Suppressor macrophage treated with lipopolysaccharide for 1 hour (primary cell): Measurements from ENCODE around the gene CAMK1D.
A peak's percentile ranks its signal among the peaks of the same experiment; 100 is the strongest.

ENCODE experiments used
- DNase-seq, 3 donors: peaks; one replicate each; pipeline ENCODE4 v3.0.0-alpha.2; 2020 to 2022

CAMK1D gene

DNA sequence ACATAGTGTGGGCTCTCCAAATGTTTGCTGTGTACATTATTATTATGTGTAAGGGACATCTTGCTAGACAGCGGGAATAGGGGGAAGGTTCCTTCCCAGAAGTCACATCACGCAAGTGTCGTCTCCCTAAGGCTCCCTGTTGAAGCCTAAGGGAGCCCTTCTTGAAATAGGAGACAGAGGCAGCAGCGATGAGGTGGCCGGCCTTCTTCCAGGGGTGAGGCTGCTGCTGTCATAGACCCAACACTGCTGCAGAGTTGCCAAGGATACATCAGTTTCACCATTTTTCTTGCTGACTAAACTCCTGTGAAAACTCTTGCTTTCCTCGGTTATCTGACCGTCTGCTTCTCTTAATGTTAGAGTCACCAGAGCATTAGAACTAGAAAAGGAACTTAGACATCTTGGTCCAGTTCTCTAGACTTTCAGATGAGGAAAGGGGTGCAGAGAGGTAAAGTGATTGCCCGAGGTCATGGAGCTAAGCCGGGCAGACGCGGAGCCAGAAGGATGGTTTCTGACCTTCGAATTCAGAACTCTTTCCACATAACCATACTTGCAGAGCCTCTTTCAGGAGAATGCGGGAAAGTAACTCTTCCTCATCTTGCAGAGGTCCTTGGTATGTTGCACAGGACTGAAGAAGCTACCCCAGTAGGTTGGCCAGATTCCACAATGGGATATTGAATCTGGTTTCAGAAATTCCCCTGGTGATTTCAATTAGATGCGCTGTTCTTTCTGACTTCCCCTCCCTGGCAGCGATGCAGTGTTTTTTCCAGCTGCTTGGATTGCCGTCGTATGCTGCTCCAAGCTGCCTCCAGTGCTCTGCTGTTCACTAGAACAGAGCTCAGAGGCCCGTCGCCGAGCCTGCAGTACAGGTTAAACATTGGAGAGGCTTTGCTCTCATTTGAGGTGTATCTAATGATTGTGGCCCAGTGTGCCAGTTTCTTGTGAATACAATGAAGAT lies 217.1 kb downstream of the CAMK1D start:
- no peak for DNase-seq

DNA sequence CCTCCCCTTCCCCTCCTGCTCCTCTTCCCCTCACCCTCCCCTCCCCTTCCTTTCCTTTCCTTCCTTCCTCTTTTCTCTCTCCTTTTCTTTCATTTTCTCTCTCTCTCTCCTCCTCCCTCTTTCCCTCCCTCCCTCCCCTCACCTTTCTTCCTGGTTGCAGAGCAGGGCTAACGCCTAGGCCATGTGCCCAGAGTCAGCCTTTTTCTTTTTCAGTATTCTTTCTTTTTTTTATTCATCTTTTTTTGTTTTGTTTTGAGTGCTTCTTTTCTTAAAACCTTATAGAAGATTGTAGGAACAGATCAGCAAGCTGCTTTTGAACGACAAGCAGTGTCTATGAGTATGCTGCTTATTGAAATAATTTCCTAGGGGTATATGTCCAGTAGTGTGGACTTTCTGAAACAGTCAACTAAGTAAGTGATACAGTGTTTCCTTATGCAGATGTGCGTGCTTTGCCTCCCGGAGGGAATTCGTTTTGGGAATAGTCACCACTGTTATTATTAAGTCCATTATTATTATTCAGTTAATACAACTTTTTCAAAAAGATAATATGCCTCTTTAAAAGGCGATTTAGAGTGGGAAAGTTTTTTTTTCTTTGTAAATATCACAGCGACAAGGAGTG lies 219.2 kb downstream of the CAMK1D start:
- DNase-seq: no peak

- no peak for DNase-seq
Observed at GRCh38 chr10:12572281-12572680, 222.9 kb downstream of the CAMK1D start.

GRCh38 chr10:12577610-12578009 lies 228.3 kb downstream of the CAMK1D start:
- no peak for DNase-seq

DNA sequence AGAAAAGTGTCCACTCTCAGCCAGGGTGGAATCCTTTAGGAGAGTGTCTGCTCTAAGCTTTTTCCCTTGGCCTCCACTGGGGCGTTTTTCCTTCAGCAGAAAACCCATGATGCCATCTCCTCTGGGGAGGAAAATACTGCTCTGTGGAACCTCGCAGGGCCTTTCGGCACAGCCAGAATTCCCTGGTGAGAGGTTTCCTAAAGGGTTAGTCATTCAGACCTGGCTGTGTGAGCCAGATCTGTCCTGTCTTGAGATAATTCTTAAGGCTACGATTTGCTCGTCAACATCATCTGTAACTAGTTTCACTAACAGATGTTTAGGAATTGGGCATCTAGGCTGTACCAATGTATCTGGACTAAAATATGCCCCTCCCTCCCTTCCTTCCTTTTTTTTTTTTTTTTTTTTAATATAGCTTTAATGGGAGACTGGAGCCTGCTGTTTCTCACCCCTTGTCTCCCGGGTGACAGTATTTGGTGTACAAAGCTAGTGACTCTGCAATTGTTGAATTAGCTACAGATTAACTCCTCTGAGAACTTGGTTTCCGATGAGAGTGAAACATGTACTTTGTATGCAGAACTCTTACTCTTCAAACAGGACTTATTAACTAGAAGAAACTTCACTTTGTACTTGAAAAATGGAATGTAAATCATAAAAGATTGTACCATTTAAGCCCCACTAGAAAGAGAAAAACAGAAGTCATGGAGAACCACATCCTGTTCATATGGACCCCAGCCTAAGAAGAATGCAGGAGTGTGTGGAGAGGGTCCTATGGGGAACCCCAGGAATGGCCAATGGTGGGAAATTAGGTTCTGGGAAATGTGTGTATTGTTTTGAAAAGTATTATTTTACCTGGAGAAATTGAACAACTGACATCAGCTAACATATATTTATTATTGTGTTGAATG lies 230.9 kb downstream of the CAMK1D start:
- DNase-seq: no peak

DNA sequence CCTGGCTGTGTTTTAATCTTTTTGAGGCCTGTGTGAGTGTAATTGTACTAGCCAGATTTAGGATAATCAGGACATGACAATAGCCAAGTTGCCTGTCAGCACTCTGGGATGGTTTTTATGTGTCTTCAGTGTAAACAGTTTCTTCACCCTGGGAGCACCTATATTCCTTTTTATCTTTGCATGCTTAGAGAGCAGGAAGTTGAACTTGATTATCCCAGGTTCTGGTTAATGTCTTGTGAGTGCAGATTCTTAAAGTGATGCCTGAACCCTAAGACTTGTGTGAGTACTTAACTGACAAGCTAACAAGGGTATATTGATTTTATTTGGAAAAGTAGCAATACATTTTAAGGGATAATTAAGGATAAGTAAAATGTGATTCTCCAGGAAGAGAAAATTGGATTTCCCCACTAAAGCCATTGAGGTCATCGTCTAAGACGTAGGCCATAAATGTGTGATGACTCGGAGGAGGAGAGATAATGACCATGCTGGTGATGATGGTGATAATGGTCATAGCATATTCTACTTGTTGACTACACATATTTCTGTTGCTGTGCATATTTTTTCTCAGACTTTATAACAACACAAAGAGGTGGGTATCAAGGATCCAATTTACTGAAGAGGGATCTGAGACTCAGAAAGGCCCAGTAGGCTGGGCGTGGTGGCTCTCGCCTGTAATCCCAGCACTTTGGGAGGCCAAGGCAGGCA lies 234.7 kb downstream of the CAMK1D start:
- DNase-seq: peak in 1 of 3 donors; percentile 23

DNA sequence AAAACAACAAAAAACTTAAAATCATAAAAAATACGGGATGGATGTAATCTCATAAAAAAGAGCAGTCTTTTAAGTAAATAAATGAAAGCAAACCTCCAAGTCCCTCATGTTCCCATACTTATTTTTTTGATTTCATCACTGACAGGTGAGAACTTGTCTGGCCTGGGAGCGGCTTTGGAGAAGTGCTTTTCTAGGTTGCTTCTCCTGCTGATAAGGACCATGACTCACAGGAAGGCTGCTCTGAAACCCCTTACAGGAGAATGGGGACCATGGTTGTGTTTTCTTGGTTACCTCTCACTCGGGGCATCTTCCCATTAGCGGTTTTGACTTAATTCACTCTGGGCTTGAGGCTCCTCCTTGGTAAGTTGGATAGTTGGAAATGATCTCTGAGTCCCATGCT lies 237.4 kb downstream of the CAMK1D start:
- DNase-seq: no peak

DNA sequence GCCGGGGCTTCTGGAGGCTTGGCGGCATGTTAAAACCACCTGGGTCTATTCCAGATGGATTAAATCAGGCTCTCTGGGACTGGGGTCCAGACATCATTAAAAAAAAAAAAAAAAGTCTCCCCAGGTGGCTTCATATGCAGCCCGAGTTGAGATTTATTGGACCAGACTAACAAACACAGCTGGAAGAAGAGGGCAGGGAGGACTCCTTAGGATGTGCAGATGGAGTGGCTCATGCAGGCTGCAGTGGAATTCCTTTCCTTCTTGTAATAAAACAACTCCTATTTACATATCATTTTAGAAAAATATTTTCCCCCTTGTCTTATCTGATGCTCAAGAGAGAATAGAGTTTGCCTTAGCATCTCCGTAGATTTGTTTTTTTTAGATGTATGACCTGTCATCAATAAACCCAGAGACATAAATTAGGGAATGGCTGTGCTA lies 238.1 kb downstream of the CAMK1D start:
- DNase-seq: no peak

GRCh38 chr10:12588091-12588860 lies 238.9 kb downstream of the CAMK1D start:
- DNase-seq: peak in 1 of 3 donors; percentile 28

DNA sequence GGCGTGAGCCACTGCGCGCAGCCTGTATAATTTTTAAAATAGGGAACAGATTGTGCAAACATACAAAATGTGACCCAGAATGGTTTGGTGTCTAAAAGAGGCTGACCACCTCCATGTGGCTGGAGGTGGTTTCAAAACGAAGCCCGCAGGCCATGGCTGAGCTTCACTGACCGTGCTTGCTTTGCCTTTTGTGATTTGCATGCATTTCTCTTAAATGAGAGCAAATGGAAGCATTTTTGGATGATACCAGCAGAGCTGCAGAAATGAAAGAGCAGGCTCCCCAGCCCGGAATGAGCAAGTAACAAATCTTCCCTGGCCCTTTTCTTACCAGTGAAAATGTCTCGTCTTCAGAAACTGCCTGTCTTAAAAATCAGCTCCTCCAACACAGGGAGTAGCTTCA lies 239.9 kb downstream of the CAMK1D start:
- no peak for DNase-seq

DNA sequence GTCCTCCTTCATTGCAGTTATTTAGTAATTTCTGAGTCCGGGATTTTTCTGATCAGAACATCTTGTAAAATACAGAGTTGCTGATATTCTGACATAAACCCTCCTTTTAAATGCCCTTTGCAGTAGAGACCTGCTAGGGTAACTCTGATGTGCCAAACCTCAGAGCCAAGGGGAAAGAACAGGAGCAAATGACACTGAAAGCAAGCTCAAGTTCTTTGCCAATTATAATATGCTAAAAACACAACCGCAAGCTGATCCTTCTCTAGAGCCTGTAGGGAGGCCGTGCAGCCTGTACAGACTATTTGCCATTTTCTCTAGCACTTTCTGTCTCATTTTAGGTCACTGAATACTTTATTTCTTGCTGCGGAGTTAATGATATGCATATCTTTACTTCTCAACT lies 240.4 kb downstream of the CAMK1D start:
- no peak for DNase-seq

DNA sequence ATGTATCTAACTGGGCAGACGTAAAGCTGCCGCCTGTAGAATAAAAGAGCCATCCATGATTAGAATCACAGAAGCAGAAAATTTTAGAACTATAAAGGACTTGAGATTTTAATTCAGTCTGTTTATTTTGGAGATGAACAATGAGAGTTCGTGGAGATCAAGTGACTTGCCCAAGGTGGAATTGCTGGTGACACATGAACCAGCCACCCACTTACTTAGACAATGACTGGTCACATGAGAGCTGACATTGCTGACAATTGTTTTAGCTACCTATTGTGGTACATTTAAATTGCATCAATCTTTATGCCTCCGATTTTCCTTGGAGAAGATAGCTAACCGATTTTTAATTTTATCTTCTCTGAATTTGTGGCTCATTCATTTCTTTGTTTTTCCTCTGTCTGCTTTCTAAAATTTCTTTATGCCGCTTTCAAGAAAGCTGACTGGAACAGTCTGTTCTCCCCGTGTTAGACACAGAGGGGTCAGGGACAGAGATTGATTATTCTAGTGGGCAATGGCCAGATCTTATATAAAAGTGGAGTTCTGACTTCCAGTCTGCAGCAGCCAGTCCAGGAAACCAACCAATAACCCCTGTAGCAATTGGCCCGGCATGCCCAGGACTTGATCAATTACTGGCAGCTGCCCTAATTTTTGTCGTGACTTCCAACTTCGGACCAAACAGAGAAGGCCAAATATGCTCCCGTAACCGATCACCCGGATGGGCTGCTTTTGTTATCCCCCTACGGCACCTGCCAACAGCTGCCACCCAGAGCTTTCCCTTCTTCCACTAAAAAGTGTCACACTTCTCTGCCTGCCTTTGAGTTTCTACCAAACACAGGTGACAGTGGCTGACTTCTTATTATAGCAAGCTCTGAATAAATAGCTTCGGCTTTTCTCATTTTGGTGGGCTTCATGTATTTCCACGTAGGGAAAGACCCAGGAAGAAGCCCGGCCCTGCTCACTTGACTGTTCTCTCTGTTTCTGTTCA lies 241.6 kb downstream of the CAMK1D start:
- DNase-seq: no peak

GRCh38 chr10:12592967-12593366 lies 243.6 kb downstream of the CAMK1D start:
- DNase-seq: no peak

DNA sequence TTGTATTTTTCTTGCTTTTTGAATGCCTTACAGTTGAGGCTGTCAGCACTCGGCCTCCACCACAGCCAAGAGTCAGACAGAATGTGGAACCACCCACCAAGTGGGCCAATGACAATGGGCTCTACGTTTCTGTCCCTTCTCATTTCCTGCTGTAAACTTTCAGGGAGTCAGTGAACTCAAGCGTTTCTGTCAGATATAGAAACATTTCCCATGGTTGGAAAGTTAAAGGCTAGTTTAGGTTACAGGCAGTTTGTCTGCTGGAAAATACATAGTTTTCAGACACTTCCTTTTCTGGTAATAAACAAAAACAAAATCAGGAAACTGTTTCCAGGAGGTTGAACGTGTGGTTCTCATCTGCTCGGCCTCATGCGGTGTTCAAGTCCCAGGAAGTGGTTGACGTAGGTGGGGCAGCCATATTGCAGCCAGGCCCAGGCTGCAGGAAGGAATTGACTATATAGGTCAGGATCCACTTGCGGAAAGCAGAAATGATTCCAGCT lies 245.1 kb downstream of the CAMK1D start:
- DNase-seq: peak in 2 of 3 donors; percentile 17 to 32

DNA sequence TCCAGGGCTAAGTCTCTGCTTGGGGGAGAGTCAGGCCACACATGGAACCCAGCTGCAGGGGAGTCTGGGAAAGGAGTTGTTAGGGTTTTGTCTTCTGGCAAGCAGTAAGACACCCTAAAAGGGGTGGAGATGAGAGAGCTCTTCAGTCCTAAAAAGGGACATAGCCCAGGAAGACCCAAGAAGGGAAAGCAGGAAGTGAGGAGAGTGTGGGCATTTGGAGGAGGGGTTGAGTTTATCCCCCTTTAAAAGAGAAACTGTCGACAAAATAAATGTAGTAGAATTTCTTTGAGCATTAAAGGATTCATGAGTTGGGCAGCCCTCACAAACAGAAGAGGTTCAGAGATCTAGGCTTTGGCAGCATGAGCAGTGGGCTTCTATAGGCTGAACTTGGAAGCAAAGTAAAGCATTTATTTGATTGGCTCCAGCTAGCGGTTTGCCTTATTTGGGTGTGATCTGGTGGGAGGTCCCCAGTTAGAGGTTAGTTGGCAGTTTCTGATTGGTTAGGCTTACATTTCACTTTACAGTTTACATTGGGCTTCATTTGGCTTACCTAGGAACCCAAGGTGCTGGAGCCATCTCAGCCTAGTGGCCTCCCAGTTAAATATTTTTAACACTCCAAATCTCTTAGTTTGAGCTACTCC lies 246.7 kb downstream of the CAMK1D start:
- peak in 2 of 3 donors; percentile 45 for DNase-seq

GRCh38 chr10:12597176-12597575 lies 247.8 kb downstream of the CAMK1D start:
- no peak for DNase-seq

DNA sequence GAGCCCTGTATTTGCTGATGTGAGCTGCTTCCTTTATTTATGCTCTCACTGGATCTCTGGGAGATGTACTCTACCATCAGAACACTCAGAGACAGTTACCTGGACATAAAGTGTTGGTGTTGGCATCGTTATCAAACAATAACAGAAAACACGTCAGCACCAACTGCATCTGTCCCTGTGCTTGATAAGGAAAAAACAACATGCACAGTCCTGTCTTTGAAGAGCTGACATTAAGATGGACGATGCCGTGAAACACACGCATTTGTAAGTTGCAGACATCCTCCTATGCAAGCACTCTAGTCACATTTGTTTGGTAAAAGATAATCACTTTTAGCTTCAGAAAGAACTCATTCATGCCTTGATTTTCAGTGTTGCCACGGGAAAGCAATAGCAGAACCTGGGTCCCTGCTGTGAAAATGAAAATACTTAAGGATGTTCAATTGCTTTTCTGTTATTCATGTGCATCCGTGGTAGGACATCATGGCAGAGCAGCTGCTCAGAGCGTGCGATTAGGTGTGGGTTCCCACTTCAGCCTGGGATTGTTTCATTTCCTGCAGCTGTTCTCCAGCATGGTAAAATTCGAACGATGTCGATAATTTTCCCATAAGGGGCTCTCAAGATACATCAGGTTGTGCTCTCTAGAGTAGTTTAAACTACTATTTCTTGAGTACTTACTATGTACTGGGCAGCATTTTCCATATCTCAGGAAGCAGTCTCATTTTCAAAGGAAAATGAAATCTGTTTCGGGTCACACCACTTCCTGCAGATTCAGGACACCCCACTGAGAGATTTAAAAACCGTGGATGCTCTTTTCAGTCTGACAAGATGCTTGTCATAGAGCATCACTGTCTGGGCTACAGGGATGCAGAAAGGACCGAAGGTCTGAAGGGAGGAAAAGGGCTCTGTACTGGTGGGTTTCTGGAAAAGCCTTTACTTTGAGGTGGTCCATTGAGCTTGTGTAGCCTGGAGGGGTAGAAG lies 248.7 kb downstream of the CAMK1D start:
- no peak for DNase-seq

DNA sequence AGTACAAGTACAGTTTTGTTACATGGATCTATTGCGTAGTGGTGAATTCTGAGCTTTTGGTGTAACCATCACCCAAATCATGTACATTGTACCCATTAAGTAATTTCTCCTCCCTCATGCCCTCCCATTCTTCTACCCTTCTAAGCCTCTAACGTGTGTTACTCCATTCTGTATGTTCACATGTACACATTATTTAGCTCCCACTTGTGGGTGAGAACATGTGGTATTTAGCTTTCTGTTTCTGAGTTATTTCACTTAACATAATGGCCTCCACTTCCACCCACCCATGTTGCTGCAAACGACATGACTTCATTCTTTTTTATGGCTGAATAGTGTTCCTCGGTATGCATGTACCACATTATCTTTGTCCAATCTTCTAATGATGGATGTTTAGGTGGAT lies 251.3 kb downstream of the CAMK1D start:
- no peak for DNase-seq
